Measurements from ENCODE around the gene TMCO1.

- no peak for TF ChIP-seq CTCF (IDR thresholded peaks at IDR 0.05)
- no peak for TF ChIP-seq POLR2A (IDR thresholded peaks at IDR 0.05)
These were observed 47.1 kb upstream of the TMCO1 start for GRCh38 chr1:165815725-165816124.

All from Peyer's patch (tissue), 4 donors.